ENCODE measurements around the gene PCSK1N.

- TF ChIP-seq GATA2 (IDR thresholded peaks at IDR 0.05; ENCODE audit: low read depth, low read length) (no peak), GATA3 (IDR thresholded peaks at IDR 0.05; ENCODE audit: low read depth, low read length) (no peak)
These were observed 17.4 kb upstream of the PCSK1N start for GRCh38 chrX:48852857-48853256.
